H1 (cell line): ENCODE data around the gene HS6ST2.

ENCODE experiments used
- BACH1 ChIP-seq: IDR thresholded peaks from 2 replicates; pipeline ENCODE4 v1.6.1; 2012; ENCODE audit warnings: low read length, improper control_type of control experiment
- CBX5 ChIP-seq: fragments of 300-800, 300-1000 bp; sonication (generic); IDR thresholded peaks from 2 replicates; pipeline ENCODE4 v1.7.1; 2016; ENCODE audit warnings: antibody characterized with exemption, low read length, low read depth
- CEBPB ChIP-seq: IDR thresholded peaks from 2 replicates; pipeline ENCODE4 v1.6.1; 2012; ENCODE audit warnings: low read depth, low read length
- CHD2 ChIP-seq: IDR thresholded peaks from 2 replicates; pipeline ENCODE4 v1.6.1; 2012; ENCODE audit warnings: low read length, improper control_type of control experiment
- CREB1 ChIP-seq: IDR thresholded peaks from 2 replicates; pipeline ENCODE4 v1.6.1; 2012; ENCODE audit warnings: inconsistent platforms
- CTCF ChIP-seq, 3 experiments: IDR thresholded peaks; 1 replicate in 2 of 3; 2 replicates in 1 of 3; pipeline versions ENCODE4 v1.5.1 to v1.6.1; 2011; ENCODE audit warnings: low read length in 3 of 3, mild to moderate bottlenecking in 3 of 3, inconsistent platforms in 2 of 3, low read depth in 1 of 3, moderate library complexity in 1 of 3; ENCODE audit not compliant: insufficient read depth in 1 of 3; ENCODE audit errors: control extremely low read depth in 1 of 3
- EZH2 ChIP-seq: fragments of 200-600 bp; sonication (generic); IDR thresholded peaks from 2 replicates; pipeline ENCODE4 v1.7.1; 2012; ENCODE audit warnings: low read depth, mild to moderate bottlenecking, moderate library complexity, low read length, inconsistent platforms; ENCODE audit not compliant: severe bottlenecking
- JUN ChIP-seq: IDR thresholded peaks from 2 replicates; pipeline ENCODE4 v1.6.1; 2011; ENCODE audit warnings: low read depth, mild to moderate bottlenecking, improper control_type of control experiment, low read length
- MAX ChIP-seq: IDR thresholded peaks from 2 replicates; pipeline ENCODE4 v1.6.1; 2012; ENCODE audit warnings: inconsistent platforms
- POLR2A ChIP-seq, 2 experiments: IDR thresholded peaks; 1 replicate in 1 of 2; 2 replicates in 1 of 2; pipeline ENCODE4 v1.6.1; 2011; ENCODE audit warnings: low read depth in 2 of 2, low read length in 2 of 2, mild to moderate bottlenecking in 2 of 2; ENCODE audit errors: control extremely low read depth in 1 of 2
- POLR2AphosphoS5 ChIP-seq: IDR thresholded peaks from 2 replicates; pipeline ENCODE4 v1.6.1; 2011; ENCODE audit warnings: low read depth, low read length
- SIN3A ChIP-seq, 2 experiments: IDR thresholded peaks in 1 of 2; conservative IDR thresholded peaks in 1 of 2; 2 replicates each; pipeline ENCODE4 v1.6.1; 2011 to 2012; ENCODE audit warnings: low read length in 2 of 2, improper control_type of control experiment in 1 of 2, low read depth in 1 of 2, mild to moderate bottlenecking in 1 of 2
- SP1 ChIP-seq: IDR thresholded peaks from 2 replicates; pipeline ENCODE4 v1.6.1; 2011; ENCODE audit warnings: low read depth, low read length
- SP2 ChIP-seq: IDR thresholded peaks from 2 replicates; pipeline ENCODE4 v1.6.1; 2012; ENCODE audit warnings: mild to moderate bottlenecking, low read length, inconsistent platforms

- no peak for TF ChIP-seq CTCF (IDR thresholded peaks at IDR 0.05; ENCODE audit: control extremely low read depth in 1 of 3, insufficient read depth in 1 of 3, low read depth in 1 of 3, low read length in 3 of 3)
- TF ChIP-seq SIN3A (conservative IDR thresholded peaks at IDR 0.05 in 1 of 2, IDR thresholded peaks at IDR 0.05 in 1 of 2; ENCODE audit: low read depth in 1 of 2, low read length in 2 of 2): no peak
- no peak for TF ChIP-seq MAX
- TF ChIP-seq CHD2: no peak
- no peak for TF ChIP-seq EZH2
- no peak for TF ChIP-seq SP2
- TF ChIP-seq CEBPB: no peak
- no peak for TF ChIP-seq CBX5
- no peak for TF ChIP-seq CREB1
- no peak for TF ChIP-seq POLR2A (IDR thresholded peaks at IDR 0.05; ENCODE audit: control extremely low read depth in 1 of 2, low read depth in 2 of 2, low read length in 2 of 2)
- no peak for TF ChIP-seq BACH1
- no peak for TF ChIP-seq POLR2AphosphoS5
- no peak for TF ChIP-seq JUN
- no peak for TF ChIP-seq SP1
Observed at GRCh38 chrX:132953354-132953753, 5.1 kb downstream of the HS6ST2 start.
